GM06990 (cell line): ENCODE measurements around the gene HIGD2A.

Source experiments
- DNase-seq: peaks from one replicate; pipeline ENCODE4 v3.0.0-alpha.2; 2011; ENCODE audit not compliant: insufficient read length; ENCODE audit errors: extremely low read depth
- H3K27me3 ChIP-seq: replicated peaks from 2 replicates; pipeline ENCODE4 v1.6.0; 2011; ENCODE audit warnings: low read length; ENCODE audit not compliant: control insufficient read depth, insufficient read depth
- H3K36me3 ChIP-seq: 2 replicates; pipeline ENCODE4 v1.5.1; 2011; ENCODE audit warnings: low read length; ENCODE audit not compliant: control insufficient read depth, insufficient read depth
- H3K4me3 ChIP-seq: replicated peaks from 2 replicates; pipeline ENCODE4 v1.5.1; 2011; ENCODE audit warnings: low read depth, mild to moderate bottlenecking, control low read depth, low read length
- CTCF ChIP-seq: IDR thresholded peaks from 2 replicates; pipeline ENCODE4 v1.5.1; 2011; ENCODE audit warnings: low read length, control low read depth, mild to moderate bottlenecking, inconsistent platforms; ENCODE audit not compliant: insufficient read depth, poor library complexity, severe bottlenecking

The HIGD2A gene

GRCh38 chr5:176383961-176384360 is 4.6 kb upstream of the HIGD2A start:
- TF ChIP-seq CTCF, result no peak
- Histone ChIP-seq H3K27me3 (no peaks in the 10 kb centered on the region), H3K36me3 (peaks cover 33% of the 10 kb centered on the region), H3K4me3 (no peak overlapping the region)
- DNase-seq, result no peak

GRCh38 chr5:176384366-176384930 is 4.1 kb upstream of the HIGD2A start:
- peaks cover 33% of the 10 kb centered on the region for H3K36me3 ChIP-seq
- H3K27me3 ChIP-seq, result no peaks in the 10 kb centered on the region
- no peak overlapping the region for H3K4me3 ChIP-seq
- no peak for DNase-seq
- no peak for TF ChIP-seq CTCF

GRCh38 chr5:176384991-176385390 is 3.6 kb upstream of the HIGD2A start:
- no peak overlapping the region for H3K4me3 ChIP-seq
- H3K27me3 ChIP-seq, result no peaks in the 10 kb centered on the region
- no peak for DNase-seq
- peaks cover 33% of the 10 kb centered on the region for H3K36me3 ChIP-seq
- no peak for TF ChIP-seq CTCF

- Histone ChIP-seq H3K27me3 (no peaks in the 10 kb centered on the region), H3K4me3 (peak overlapping the region; percentile 100), H3K36me3 (peaks cover 33% of the 10 kb centered on the region)
- no peak for DNase-seq
- TF ChIP-seq CTCF, result no peak
These were observed 2.1 kb upstream of the HIGD2A start for GRCh38 chr5:176386491-176386890.

DNA sequence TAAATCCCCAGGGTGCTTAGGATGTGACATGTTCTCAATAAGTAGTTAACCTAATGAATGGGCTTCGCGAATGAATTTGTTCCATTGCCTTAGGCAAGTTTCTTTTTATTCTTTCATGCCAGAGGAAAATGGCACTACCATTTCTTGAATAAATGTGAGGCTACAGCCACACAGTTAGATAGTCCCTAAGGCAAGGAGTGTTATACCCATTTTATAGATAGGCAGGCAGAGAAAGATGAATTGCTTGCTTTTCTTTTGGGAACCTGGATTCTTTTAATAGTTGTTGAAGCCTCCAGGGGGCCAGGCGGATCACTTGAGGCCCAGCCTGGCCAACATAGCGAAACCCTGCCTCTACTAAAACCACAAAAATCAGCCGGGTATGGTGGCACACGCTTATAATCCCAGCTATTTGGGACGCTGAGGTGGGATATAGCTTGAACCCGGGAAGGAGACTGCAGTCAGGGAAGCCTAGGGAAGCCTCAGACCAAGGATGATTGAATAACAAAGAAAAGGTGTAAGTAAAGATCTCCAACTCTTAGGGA is 1.1 kb upstream of the HIGD2A start:
- peak overlapping the region; percentile 100 for H3K4me3 ChIP-seq
- TF ChIP-seq CTCF, result peak; percentile 11
- DNase-seq, result no peak
- H3K36me3 ChIP-seq, result peaks cover 26% of the 10 kb centered on the region
- no peaks in the 10 kb centered on the region for H3K27me3 ChIP-seq

DNA sequence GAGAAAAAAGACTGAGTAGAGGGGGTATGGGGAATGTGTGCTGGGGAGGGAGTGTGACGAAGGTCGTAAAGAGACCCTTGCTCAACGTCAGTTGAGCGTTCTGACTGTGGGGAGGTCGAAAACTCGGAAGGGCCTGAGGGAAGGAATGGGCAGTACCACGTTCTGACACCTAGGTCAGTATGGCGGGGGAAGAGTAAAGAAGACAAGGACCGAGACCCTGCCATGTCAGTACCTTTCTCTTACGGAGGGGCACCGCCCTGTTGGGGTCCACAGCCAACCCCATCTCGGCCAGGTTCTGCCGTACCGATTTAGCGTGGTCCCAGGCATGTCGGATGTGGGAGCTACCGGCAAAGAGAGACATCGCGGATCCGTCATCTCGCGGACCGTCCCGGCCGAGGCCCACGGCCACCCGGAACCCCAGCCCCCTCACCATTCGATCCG is 528 bp upstream of the HIGD2A start:
- Histone ChIP-seq H3K27me3 (no peaks in the 10 kb centered on the region), H3K4me3 (peak overlapping the region; percentile 100), H3K36me3 (peaks cover 25% of the 10 kb centered on the region)
- TF ChIP-seq CTCF, result no peak
- no peak for DNase-seq
